Right kidney (tissue), 1 donor: ENCODE measurements around the gene EMC8.
A peak's percentile ranks its signal among the peaks of the same experiment; 100 is the strongest.
"Not testable (repeated sequence)": the region's sequence is repeated elsewhere in the genome, so short reads cannot be mapped to it uniquely, and the experiment has no call there.

Experiments
- DNase-seq: peaks from one replicate; pipeline ENCODE4 v3.0.0-alpha.2; 2016

The EMC8 gene

DNA sequence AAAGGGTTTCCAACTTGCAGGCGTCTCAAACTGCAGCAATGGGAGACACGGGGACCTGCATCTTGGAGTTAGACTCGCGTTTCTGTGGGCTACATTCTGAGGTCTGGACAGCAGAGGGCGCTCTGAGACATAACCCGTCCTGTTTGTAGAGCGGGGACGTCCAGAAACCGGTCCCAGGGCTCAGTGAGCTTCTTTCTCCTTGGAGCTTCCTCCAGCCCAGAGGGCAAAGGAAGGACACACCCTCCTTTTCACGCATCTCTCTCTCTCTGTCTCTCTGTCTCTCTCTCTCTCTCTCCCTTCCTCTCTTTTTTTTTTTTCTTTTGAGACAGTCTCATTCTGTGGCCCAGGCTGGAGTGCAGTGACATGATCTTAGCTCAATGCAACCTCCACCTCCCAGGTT lies 19.9 kb upstream of the EMC8 start:
- DNase-seq: peak; percentile 39

DNA sequence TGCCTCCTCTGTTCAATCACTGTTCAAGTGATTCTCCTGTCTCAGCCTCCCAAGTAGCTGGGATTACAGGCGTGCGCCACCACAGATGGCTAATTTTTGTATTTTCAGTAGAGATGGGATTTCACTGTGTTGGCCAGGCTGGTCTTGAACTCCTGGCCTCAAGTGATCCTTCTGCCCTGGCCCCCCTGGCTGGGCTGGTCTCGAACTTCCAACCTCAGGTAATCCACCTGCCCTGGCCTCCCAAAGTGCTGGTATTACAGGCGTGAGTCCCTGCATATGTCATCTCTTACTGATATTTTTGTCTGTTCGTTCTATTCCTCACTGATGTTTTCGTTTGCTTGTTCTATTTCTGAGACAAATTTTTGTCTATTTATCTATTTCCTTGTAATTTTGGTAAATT lies 17.9 kb upstream of the EMC8 start:
- not testable (repeated sequence) for DNase-seq

DNA sequence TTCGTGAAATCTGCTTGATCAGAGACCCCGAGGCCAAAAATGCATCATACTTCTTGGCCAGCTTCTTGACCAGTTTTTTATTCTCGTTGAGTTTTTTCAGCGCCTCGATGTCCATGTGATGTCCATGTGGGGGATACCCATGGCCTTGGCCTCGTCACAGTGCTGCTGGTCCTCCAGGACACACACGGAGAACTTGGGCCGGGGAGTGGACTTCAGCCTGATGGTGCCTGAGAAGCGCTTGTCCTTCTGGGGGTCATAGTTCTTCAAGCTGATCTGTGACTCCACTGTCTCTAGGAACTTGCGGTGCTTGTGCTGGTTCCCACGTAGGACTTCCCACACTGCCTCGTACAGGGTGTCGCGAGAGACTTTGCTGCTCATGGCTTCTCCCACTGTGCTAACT lies 16.8 kb upstream of the EMC8 start:
- DNase-seq: no peak

DNA sequence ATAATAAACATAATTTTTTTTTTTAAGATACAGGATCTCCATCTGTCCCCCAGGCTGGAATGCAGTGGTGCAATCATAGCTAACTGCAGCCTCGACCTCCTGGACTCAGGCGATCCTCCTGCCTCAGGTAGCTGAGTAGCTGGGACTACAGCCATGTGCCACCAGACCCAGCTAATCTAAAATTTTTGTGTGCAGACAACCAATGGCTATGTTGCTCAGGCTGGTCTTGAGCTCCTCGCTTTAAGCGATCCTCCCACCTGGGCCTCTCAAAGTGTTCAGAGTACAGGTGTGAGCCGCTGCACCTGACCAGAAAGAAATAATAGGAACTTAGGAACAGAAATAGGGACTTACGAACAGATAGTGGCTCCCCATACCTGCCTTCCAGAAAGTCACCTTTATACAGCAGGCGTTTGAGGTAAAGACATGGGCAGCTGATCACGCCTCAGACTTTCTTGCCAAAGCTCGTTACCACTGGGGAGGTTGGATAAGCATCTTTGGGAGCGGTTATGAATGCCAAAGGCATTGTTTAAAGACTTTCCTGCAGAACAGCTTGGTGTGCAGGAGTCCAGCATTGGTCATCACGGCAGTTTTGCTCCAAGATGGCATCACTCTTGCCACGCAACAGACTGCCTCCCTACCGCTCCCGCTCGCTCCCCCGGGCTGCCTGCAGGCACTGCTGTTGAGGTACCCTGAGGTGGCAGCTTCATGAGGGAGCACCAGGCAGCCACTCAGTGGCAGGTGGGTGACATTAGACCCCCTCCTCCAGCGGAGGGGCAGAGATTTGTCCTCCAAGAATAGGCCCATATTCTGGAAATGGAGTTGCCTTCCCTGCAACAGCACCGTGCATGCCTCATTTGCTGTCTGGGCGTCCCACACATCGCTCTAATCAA lies 13.7 kb upstream of the EMC8 start:
- DNase-seq: no peak

DNA sequence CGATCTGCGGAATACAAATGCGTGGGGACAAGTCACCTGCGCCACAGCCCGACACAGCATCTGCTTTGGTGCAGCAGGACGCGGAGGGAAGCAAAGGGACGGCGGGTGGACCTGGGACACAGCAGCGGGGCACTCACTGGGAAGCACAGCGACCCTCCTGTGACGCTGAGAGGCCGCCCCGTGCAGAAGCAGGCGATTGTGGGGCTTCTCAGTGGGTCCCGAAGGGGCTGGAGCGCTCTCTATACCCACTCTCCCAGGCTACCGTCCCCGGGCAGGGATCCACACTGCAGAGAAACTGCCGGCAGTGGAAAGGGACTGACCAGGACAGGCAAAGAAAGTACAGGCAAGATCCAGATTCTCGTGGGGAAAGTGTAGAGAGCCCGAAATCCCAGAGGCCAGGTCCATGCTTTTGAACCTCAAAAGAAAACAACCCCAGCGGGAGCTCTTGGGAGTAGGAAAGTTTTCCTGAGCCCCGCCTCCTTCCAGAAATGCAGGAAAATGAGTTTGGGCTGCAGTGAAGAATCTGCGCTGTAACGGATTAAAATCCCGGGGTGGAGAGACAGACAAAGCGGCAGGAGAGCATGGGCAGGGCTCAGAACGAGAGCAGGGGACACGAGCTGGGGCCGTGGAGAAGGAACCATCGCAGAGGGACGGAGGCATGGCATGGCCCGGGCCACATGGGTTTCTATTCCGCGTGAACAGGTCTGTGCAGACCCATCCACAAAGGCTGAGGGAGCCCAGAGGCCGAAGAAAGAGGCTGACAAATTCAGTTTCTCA lies 12.9 kb upstream of the EMC8 start:
- DNase-seq: no peak

DNA sequence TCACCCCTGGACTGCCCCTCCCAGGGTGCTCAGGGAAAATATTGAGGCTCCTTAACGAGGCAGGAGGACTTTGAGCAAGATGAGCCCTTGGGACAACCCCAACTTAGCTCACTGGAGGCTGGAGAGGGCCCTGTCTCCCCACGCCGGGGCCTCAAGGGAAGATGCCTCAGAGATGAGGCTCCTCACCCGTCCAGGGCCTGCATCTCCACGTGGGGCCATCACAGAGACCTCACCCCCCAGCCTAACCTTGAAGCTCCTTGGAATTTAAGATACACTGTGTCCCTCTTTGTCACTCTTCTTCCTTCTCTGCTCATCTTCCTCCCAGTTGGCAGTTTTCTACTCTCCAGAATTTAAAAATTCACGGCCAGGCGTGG lies 11.4 kb upstream of the EMC8 start:
- DNase-seq: no peak

DNA sequence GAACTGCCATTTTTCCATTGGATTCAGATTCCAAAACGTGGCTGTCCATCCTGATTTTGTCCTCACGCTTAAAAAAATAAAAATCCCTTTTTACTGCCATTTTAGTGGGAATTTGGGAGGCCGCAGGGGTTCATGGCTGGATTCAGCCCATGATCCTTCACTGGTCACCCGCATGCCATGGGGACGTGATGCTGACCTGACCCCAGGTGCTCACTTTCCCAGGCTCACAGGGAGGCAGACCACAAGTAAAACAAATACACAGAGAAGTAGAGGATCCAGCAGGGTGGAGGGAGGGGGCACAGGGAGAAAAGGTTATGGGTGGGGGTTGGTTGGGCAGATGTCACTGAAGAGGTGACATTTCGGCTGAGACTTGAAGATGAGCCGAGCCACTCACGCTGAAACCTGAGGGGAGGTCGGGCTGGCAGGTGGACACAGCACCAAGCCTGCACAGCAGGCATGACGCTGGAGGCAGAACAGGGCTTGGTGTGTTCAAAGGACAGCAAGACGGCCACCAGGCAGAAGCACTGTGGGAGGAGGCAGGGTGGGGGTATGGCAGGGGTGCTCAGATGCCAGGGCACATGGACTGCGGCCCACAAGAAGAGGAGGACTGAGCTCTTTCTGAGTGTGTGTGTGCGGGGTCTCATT lies 10.9 kb upstream of the EMC8 start:
- DNase-seq: no peak

DNA sequence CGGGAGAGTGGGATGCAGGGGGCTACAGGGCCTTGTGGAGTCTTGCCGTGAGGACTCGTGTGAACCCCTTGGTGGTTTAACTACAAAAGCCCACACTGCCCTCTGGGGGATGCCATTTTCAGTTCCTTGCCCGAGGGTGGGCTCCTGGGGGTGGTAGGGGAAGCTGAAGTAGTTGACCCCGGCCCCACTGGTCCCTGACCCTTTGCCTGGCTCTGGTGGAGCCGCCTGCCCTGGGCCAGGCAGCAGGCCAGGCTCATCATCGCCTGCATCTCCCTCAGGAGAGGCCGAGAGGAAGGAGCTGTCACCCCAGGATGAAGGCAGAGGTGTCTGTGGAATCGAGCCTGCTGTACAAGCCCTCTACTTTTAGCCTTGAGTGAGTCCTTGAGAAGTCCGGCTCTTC lies 10.3 kb upstream of the EMC8 start:
- no peak for DNase-seq

DNA sequence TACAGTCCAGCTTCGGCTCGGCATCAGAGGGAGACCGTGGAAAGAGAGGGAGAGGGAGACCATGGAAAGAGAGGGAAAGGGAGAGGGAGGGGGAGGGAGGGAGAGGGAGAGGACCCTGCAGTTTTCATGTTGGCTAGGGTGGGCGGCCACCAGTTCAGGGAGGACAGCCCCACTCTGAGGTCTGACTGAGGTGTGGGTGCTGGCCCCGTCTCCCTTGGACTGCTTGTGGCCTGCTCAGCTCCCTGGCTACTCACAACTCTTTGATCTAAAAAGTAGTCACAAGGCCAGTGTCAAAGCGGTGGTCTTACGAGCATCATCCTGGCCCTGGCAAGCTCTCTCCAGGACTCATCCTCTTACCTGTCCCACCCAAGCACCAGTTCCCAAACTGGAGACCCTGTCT lies 9.6 kb upstream of the EMC8 start:
- DNase-seq: no peak

DNA sequence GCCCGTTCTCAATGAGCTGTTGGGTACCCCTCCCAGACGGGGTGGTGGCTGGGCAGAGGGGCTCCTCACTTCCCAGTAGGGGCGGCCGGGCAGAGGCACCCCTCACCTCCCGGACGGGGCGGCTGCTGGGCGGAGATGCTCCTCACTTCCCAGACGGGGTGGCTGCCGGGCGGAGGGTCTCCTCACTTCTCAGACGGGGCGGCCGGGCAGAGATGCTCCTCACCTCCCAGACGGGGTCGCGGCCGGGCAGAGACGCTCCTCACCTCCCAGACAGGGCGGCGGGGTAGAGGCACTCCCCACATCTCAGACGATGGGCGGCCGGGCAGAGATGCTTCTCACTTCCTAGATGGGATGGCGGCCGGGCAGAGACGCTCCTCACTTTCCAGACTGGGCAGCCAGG lies 8.8 kb upstream of the EMC8 start:
- not testable (repeated sequence) for DNase-seq

DNA sequence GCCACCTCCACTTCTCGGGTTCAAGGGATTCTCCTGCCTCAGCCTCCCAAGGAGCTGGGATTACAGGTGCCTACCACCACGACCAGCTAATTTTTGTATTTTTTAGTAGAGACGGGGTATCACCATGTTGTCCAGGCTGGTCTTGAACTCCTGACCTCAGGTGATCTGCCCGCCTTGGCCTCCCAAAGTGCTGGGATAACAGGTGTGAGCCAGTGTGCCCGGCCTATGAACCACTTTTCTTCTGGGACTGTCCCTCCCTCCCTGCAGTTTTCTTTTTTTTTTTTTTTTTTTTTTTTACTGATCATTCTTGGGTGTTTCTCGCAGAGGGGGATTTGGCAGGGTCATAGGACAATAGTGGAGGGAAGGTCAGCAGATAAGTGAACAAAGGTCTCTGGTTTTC lies 8.0 kb upstream of the EMC8 start:
- DNase-seq: not testable (repeated sequence)

DNA sequence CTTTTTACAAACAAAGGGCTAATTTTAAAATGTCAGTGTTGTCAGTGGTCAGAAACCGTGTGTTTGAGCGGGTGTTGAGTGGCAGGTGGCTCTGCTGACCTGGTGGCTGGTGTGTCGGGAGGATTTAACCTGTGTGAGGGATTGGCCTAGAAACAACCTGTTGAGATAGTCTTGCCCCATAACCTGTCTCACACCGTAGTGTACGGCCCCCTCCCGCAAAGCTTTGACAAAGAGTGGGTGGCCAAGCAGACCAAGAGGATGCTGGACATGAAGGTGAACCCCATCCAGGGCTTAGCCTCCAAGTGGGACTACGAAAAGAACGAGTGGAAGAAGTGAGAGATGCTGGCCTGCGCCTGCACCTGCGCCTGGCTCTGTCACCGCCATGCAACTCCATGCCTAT lies 7.2 kb upstream of the EMC8 start:
- no peak for DNase-seq

DNA sequence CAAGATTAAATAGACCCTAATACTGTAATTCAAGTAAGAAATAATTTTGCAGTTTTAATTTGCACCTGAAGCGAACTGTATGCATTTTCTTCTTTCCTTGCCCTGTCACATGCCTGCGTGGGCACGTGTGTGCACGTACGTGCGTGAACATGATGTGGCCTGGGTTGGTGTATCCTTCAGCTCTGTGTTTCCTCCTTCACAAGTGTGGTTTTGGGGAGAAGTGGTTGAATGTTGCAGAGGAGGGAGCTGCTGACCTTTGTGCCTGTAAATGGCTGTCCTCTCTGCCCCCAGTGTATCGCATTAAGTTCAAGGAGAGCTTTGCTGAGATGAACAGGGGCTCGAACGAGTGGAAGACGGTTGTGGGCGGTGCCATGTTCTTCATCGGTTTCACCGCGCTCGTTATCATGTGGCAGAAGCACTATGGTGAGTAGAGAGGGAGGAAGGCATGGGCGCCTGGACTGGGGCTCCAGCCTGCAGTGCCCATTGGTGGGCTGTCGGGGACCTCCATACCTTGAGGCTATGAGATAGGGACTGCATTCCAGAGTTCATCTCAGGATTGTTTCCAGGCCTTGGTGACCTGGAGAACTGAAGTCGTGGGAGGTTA lies 6.2 kb upstream of the EMC8 start:
- no peak for DNase-seq

DNA sequence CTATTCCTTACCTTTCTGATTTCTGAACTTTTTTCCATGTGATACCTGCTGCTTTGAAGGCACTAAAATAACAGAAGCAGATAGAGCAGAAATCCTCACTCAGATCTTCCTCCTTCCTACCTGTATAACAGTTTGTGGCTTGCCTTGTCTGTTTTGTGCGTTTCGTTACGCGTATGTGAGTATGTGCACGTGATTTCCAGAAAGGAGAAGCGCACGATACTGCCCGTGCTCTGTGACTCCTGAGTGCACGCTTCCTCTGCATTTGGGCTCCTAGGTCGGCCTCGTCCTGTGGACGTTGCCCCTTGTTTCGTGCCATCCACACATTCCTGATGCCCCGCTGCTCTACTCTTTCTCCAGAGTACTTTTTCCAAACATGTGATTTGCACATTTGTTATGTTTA lies 4.2 kb upstream of the EMC8 start:
- DNase-seq: no peak

DNA sequence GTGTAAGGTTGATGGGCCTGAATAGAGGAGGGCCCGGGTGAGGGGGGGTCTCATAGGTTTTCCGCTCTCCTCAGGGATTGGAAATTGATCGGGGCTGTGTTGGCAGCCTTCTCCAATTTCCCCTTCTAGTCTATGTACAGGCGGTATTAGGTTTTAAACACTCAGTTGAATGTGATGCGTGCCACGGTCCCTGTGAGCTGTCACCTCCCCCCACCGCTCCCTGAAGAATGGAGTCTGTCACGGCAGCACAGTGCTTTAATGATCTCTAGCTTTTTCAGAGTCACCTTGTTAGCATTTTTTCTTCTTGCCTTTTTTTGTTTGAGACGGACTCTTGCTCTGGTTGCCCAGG lies 951 bp upstream of the EMC8 start:
- no peak for DNase-seq

DNA sequence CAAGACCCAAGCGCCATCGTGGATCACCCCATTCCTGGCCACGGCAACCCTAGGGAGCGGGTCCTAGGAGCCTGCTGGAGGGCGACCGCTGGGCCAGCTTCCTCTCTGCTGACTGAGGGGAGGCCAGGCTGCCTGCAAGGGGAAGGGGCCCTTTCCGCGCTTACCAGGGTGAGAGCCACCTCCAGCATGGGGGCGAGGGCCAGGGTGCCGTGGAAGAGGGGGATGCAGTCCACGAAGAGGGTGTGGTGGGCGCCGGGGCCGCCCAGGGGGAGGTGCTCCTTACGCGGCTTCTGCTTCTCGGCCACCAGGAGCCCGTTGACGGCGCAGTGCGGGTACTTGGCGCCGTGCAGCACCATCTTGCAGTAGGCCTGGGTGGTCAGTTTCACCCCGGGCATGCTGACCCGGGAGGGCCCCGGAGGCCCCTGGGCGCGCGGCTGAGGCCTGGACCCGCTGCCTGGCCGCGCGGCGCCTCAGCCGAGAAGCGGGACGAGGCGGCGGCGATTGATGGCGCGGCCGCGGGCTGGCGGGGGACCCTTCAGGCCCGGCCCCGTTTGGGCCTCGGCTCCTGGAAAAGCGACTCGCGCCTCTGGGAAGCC lies 345 bp downstream of the EMC8 start:
- DNase-seq: no peak

DNA sequence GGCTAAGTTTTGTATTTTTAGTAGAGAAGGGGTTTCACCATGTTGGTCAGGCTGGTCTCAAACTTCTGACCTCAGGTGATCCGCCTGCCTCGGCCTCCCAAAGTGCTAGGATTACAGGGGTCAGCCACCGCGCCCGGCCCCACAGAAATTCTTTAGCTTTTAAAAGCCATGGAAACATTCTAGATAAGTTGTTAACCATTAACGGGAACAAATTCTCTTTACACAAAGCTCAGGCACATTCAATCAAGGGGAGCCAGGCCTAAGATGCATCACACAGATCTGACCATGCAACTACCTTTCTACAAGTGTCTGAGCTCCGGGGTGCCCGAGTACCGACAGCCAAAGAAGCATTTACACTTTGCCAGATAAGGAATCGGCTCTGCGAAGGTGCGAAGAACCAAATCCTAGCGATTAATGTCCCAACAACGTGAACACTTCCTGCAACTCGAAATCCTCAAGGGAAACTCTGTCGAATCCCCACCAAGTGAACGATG lies 1.0 kb downstream of the EMC8 start:
- DNase-seq: no peak

DNA sequence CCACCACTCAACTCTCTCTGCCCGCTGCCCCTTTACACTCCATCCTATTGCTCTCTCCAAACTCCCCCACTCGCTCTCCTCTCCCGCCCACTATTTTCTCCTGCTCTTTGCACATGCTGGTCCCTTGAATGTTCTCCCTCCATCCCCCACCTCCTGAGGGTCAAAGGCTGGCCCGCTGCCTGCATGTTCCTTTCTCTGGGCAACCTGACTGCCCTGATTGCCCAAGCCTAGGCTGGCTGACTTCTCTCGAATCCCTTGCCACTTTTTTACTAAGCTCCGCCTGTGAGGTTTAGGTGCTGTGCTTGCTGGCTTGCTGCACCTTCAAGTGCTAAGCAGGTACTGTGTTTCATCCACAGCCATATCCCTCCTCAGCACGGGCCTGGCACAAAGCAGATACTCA lies 2.7 kb downstream of the EMC8 start:
- no peak for DNase-seq

DNA sequence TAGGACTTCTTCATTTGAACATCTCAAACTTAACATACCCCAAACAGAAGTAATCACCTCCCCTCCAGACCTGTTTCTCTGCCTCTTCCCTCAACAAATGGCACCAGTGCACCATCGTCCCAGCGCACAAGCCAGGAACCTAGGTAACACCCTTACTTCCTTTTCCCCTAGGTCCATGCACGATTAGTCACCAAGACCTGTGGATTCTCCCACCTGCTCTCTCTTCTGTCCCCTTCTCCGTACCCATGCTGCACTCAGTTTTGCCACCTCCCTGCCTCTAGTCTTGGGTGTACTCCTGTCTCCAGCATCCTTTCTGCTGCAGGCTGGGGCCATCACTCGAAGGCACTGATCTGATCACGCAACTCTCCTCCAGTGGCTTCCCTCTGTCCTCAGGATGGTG lies 3.2 kb downstream of the EMC8 start:
- DNase-seq: no peak

DNA sequence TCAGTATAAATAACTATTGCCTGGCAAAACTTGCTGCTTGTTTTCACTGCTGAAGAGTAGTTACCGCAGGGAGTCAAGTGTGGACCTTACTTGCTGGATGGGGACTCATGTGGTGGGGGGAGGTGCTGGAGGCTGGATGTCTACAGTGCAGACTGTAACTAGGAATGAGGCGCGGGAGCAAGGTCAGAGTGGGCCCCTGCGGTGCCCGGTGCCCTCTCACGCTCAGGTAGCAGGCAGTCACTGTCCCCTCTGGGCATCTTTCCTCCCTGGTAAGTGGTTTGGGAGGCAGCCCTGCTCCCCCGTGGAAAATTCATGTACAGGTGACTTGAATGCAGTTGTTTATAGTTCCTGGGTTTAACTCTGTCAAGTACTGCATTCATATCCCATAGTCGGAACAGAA lies 4.6 kb downstream of the EMC8 start:
- no peak for DNase-seq

DNA sequence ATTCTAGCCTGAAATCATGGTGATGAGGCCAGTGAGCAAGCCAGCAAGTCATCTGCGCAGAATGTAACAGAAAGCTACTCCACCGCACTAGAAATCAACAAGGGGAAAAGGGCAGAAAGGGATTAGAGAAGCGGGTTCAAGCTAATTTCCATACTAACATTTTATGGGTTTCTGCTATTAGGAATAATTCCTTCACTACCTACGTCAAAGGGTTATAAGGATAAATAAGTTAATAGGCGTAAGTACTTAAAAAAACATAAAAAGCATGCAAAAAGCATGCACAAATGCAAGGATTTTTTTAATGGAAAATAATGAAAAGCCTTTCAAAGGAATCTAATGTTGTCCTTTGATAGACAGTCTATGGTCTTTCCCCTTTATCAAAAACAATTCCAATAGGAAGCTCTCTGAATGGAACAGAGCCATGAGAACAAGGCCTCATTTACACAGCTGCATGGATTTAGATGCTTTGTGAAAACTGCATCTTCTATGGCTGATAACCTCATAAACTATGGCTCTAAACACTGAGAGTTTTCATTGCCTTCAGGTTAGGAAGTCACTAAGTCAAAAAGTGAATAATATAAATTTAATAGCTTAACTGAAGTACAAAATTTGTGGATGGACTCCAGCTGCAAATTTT lies 5.6 kb downstream of the EMC8 start:
- no peak for DNase-seq

DNA sequence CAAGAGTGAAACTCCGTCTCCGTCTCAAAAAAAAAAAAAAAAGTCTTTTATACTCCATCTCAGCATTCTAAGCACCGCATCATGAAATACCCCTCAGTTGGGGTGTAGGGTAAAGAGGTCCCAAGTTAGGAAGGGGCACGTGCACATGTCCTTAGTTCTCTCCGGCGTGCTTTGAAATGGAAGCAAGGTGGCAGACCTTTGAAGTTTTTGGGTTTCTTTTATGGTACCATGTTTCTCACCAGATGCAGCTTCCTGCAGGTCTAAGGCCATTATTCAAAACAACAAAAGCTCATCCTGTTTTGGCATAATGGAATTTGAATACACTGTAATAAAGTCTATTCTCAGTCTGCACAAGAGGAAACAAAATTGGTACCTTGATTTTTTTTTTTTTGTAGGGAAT lies 9.6 kb downstream of the EMC8 start:
- DNase-seq: no peak
